HS-5 (cell line): ENCODE data around the gene ATAD2B.

Experiments used
- DNase-seq: peaks from one replicate; pipeline ENCODE4 v3.0.0-alpha.2; 2012; ENCODE audit warnings: low read depth

The ATAD2B gene

DNA sequence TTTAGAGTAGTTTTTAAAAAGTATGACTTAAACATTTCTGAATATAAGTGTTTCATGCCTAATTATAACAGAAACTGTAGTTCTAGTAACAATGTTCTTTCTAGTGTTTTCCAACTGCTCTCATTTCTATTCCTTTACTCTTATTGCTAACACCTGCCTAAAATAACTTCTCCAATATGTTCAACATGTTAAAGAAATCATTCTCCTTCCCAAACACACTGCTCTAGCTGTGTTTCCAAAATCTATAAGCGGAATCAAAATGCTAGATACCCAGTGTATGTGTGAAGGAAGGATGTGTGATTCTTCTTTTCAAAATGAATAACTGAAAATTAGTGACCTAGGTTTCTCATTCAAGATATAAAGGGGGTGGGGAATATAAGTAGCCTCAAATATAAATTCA lies 89.1 kb downstream of the ATAD2B start:
- DNase-seq: no peak

- DNase-seq: no peak
Observed at GRCh38 chr2:23836971-23837565, 89.9 kb downstream of the ATAD2B start.

GRCh38 chr2:23836505-23836904 lies 90.4 kb downstream of the ATAD2B start:
- DNase-seq: no peak

DNA sequence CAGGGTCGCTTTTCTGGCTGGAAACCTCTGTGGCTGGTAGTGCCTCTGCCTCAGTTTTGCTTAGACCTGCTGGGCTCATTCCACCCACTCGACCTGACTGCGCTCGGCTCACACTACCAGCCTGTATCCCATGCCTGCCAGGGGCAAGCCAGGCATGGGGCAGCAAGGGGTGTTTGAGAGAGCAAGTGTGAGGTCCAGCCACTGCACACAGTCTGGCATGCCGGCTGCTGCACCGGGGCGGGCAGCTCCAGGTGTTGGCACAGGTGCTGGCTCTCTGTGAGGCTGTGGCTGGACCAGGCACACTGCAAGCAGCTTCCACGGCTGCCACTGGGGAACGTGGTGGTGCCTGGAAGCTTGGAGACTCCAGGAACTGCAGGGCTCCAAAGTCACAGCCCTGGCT lies 90.9 kb downstream of the ATAD2B start:
- no peak for DNase-seq

- no peak for DNase-seq
Observed at GRCh38 chr2:23835423-23835822, 91.5 kb downstream of the ATAD2B start.

- no peak for DNase-seq
Observed at GRCh38 chr2:23828986-23829385, 97.9 kb downstream of the ATAD2B start.

DNA sequence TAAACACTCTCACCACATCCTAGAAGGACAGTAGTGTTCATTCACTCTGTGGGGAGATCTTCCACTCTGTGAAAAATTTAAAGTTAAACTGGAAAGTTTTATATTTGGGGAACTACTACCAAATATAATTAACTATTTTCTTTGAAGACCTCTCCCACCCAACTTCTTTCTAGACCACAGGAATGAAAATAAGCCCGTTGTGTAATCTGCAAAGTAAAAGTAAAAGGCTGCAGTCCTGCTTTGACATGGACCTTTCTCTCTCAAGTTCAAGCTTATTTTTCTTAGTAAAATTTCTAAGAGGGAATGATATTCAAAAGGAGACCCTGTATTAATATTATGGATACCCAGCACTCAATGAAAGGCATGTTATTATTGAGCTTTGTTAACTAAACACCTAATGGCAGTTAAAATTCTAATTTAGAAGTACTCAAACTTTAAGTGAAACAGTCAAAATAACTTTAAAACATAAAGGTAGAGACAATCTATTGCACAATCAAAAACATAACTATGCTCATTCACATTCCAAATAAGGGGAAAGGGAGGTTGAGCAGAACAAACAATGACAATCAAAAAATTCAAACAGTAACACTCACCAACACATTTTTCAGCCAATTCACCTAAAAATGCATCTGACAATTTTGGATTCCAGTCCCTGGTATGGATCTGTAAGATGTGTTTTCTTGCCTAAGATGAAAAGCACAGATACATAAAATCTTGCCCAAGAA lies 98.5 kb downstream of the ATAD2B start:
- no peak for DNase-seq

- no peak for DNase-seq
Observed at GRCh38 chr2:23827287-23827686, 99.6 kb downstream of the ATAD2B start.

GRCh38 chr2:23826771-23827170 lies 100.2 kb downstream of the ATAD2B start:
- no peak for DNase-seq

- no peak for DNase-seq
Observed at GRCh38 chr2:23826040-23826439, 100.9 kb downstream of the ATAD2B start.

DNA sequence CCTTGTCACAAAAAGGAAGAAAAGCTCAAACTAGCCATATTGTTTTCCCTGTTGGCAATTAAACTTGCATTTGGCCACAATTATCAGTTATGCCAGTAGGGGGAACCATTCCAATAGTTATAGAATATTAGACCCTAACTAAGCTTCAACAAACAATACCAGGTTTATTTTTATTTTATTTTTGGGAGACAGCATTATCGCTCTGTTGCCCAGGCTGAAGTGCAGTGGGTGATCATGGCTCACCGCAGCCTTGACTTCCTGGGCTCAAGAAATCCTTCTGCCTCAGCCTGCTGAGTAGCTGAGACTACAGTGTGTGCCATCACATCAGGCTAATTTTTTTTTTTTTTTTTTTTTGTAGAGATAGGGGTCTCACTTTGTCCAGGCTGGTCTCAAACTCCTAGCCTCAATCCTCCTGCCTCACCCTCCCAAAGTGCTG lies 102.1 kb downstream of the ATAD2B start:
- peak; percentile 35 for DNase-seq

DNA sequence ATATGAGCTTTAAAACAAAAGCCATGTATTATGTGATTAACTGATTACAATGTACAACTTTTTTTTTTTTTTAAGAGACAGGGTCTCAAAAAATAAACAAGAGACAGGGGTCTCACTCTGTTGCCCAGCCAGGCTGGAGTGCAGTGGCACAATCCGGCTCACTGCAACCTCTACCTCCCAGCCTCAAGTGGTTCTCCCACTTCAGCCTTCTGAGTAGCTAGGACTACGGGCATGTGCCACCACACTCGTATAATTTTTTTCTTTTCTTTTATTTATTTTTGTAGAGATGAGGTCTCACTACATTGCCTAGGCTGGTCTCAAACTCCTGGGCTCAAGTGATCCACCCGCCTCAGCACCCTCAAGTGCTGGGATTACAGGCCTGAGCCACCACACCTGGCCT lies 103.1 kb downstream of the ATAD2B start:
- DNase-seq: no peak

GRCh38 chr2:23814963-23815362 lies 112.0 kb downstream of the ATAD2B start:
- DNase-seq: no peak

DNA sequence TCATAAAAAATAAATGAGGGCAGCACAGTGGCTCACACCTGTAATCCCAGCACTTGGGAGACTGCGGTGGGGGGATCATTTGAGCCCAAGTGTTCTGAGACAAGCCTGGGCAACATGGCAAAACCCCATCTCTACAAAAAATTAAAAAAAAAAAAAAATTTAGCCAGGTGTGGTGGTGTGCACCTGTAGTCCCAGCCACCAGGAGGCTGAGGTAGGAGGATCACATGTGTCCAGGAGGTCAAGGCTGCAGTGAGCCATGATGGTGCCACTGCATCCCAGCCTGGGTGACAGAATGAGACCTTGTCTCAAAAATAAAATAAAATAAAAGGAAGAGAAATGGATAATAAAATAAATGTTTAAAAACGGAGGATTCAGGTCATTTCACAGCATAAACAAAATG lies 113.5 kb downstream of the ATAD2B start:
- DNase-seq: no peak

GRCh38 chr2:23809150-23809549 lies 117.8 kb downstream of the ATAD2B start:
- no peak for DNase-seq

DNA sequence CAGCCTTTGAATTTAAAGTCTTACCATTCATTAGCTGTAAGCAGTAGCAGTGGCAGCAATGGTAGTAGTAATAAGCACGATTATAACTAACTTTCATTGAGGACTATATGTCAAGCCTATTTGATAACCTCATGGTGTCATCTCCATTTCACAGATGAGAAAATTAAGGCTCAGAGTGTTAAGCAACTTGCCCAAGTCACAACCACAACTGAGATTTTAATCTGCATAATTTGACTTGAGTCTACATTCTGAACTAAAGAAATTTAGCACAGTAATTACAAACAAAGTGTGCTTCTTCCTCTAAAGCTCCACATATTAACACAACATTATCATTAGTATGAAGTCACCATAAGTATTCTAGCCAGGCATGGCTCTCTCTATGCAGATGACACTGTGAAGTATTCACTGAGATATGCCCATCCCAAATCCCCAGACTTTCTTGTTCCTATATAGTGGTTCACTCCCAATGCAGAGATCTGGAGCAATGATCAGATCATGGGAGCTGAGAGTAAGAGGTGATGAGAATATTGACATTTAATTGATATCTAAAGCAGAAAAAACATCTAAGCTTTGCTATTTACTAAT lies 120.2 kb downstream of the ATAD2B start:
- DNase-seq: no peak

DNA sequence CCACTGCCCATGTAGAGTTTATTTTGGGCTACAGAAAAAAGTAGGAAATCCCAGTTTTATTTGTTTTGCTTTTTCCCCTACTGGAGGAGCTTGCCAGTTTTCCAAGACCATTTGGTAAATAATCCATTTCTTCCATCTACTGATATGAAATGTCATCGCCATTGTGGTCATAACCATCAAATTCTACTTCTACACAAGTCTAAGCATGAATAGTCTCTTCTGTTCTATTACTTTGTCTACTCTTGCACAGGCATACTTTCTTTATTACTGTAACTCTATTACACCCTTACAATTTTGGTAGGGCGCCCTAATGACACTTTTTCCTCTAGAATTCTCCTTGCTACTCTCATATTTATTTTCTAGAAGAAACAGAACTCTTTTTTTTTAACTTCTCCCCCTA lies 120.7 kb downstream of the ATAD2B start:
- DNase-seq: no peak

DNA sequence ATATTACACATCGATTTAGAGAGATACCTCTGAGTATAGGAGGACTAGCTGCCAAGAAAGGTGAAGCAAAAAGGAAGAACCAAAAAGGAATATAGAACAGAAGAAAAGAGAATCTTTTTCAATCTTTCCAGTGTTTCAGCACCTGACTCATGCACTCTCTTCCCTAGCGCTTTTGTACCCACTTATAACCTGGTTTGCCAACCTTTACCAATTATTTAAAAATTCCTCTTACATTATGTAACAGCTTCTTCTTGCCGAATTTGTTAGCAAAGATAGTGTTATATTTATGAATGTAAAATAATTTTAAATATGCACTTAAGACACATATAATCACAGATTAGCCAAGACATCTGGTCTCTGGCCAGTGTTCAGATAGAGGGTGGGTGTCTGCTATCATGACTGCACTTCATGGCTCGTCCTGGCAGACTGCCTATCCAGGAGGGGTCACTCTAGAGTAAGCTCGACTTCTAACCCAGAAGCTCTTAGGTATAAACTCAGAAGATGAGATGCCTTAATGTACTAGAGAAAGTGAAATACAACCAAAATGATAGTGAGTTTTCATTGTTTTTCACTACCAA lies 122.9 kb downstream of the ATAD2B start:
- DNase-seq: no peak

DNA sequence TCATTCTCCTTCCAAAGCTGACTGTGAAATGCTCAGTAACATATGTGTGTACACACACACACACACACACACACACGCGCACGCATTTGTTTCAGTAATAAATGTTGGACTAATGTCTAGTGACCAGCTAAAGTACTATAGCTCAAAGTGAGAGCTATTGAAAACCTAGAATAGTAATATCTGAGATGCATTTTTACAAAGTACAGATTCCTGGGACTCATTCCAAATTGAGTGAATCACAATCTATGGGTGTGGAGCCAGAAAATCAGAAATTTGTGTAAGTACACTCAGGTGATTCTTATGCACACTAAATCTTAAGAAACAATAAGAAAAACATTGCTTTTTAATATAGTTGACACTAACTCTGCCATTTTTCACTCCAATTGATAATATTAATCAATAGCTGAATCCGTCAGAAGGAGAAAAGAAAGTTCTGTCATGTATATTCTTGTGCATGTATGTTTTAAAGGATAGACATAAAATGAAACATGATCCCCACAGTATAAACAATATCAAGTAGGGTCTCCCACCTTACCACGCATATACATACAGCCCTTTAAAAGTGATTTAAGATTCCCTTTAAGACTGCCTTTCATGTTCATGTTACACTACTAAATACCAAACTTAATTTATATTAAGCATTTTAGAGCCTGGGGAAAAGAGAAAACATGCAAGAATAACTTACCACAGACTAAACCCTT lies 123.5 kb downstream of the ATAD2B start:
- peak; percentile 60 for DNase-seq

DNA sequence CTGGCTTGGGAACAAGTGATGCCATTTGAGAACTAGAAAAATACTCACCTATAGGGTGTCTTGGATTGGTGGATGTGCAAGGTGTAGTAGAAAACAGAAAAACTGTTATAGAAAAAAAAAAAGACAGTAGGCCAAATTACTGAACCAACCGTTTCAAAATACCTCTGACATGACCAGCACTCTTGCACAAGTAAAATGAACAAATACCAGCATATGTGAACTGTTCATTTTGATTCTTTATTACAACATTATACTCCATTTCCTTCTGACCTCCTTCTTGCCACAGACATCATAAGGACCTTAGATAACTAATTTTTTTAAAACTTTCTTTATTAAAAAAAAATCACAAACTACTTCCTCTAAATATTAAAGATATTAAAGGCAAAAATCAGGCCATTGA lies 125.5 kb downstream of the ATAD2B start:
- DNase-seq: peak; percentile 62

DNA sequence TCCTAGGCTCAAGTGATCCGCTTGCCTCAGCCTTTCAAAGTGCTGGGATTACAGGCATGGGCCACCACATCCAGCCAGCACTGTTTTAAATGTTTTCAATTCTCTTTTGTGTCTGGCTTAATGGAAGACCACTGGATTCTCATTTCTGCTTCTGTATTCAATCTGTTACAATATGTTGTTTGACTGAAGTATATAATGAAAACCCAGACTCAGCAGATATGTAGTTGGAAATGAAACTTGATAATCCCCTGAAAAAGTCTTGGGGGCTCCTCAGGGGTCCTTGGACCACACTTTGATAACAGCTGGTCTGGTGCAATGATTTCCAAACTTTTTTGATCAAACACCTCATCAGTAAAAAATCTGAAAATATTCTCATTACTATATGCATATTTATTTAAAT lies 132.7 kb downstream of the ATAD2B start:
- no peak for DNase-seq

DNA sequence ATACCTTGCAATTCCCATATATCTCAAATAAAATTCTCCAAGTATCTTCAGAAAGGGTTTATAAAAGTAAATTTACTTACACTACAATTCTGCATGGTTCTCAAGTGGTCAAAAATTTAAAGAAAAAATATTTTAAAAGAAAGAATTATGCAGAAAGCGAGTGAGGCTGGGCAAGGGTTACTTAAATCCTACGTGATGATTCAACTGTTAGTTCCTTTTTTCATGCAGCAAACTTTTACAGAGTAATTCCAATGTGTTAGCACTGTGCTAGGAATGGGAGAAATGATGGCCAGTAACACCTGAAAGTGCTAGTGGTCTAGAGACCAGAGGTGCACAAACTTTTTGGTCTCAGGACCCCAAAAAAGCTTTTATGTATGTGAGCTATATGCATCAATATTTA lies 133.4 kb downstream of the ATAD2B start:
- DNase-seq: no peak

DNA sequence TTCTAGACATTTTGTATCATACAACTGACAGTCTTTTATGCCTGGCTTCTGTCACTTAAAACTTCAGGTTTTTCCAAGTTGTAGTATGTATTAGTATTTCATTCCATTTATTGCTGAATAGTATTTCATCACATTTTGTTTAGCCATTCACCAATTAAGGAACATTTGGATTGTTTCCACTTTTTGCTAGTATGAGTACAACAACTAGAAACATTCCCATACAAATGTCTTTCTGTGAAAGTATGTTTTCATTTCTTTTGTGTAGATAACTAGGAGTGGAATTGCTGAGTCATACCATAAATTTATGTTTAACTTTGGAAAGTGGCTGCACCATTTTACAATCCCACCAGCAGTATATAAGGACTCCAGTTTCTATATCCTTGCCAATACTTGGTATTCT lies 135.9 kb downstream of the ATAD2B start:
- no peak for DNase-seq
